Neuronal stem cell (in vitro differentiated cells): ENCODE measurements around the gene OR5I1.
A peak's percentile ranks its signal among the peaks of the same experiment; 100 is the strongest.

Source experiments
- DNase-seq: peaks from one replicate; pipeline ENCODE4 v3.0.0-alpha.2; 2013; ENCODE audit warnings: low spot score
- H2AFZ ChIP-seq: one replicate; pipeline ENCODE4 v1.6.1; 2013; ENCODE audit warnings: mild to moderate bottlenecking, low read length, inconsistent platforms
- H2AK5ac ChIP-seq: 2 replicates; pipeline ENCODE4 v1.6.1; 2013; ENCODE audit warnings: low read depth, mild to moderate bottlenecking, inconsistent platforms, low read length, moderate library complexity, mixed read lengths
- H2BK120ac ChIP-seq: 2 replicates; pipeline ENCODE4 v1.6.1; 2013; ENCODE audit warnings: low read depth, mild to moderate bottlenecking, inconsistent platforms, low read length, moderate library complexity, mixed read lengths
- H2BK12ac ChIP-seq: one replicate; pipeline ENCODE4 v1.6.1; 2013; ENCODE audit warnings: low read length, inconsistent platforms
- H2BK15ac ChIP-seq: 2 replicates; pipeline ENCODE4 v1.6.1; 2013; ENCODE audit warnings: mild to moderate bottlenecking, low read length, inconsistent platforms, mixed read lengths
- H2BK5ac ChIP-seq: one replicate; pipeline ENCODE4 v1.6.1; 2013; ENCODE audit warnings: inconsistent platforms, mild to moderate bottlenecking, low read length, moderate library complexity
- H3K14ac ChIP-seq: one replicate; pipeline ENCODE4 v1.6.1; 2013; ENCODE audit warnings: low read length, inconsistent platforms
- H3K18ac ChIP-seq: 2 replicates; pipeline ENCODE4 v1.6.1; 2013; ENCODE audit warnings: low read length, inconsistent platforms
- H3K23ac ChIP-seq: 2 replicates; pipeline ENCODE4 v1.6.1; 2013; ENCODE audit warnings: low read depth, mild to moderate bottlenecking, mixed read lengths, low read length, inconsistent platforms; ENCODE audit not compliant: poor library complexity
- H3K27ac ChIP-seq: replicated peaks from 3 replicates; pipeline ENCODE4 v1.5.1; 2013; ENCODE audit warnings: low read length, inconsistent platforms
- H3K27me3 ChIP-seq, 3 experiments: 2 replicates each; pipeline ENCODE4 v1.6.1; 2013; ENCODE audit warnings: low read length in 3 of 3, mild to moderate bottlenecking in 2 of 3, inconsistent platforms in 1 of 3, low read depth in 1 of 3, mixed read lengths in 1 of 3, moderate library complexity in 1 of 3; ENCODE audit not compliant: control insufficient read depth in 3 of 3, insufficient read depth in 3 of 3
- H3K36me3 ChIP-seq, 2 donors: replicated peaks in 1 of 2; 2 replicates each; pipeline ENCODE4 v1.6.1; 2013; ENCODE audit warnings: low read length in 2 of 2; ENCODE audit not compliant: control insufficient read depth in 2 of 2, insufficient read depth in 2 of 2
- H3K4ac ChIP-seq: 2 replicates; pipeline ENCODE4 v1.6.1; 2013; ENCODE audit warnings: inconsistent platforms, mild to moderate bottlenecking, low read length, moderate library complexity
- H3K4me1 ChIP-seq, 2 donors: 1 replicate in 1 of 2; 2 replicates in 1 of 2; pipeline ENCODE4 v1.6.1; 2013; ENCODE audit warnings: low read length in 2 of 2, low read depth in 1 of 2; ENCODE audit not compliant: control insufficient read depth in 2 of 2, insufficient read depth in 1 of 2
- H3K4me2 ChIP-seq: one replicate; pipeline ENCODE4 v1.6.1; 2013; ENCODE audit warnings: mild to moderate bottlenecking, low read length, inconsistent platforms; ENCODE audit not compliant: insufficient read depth, poor library complexity, severe bottlenecking
- H3K4me3 ChIP-seq, 2 donors: 2 replicates each; pipeline ENCODE4 v1.5.1; 2013; ENCODE audit warnings: low read length in 2 of 2, mild to moderate bottlenecking in 2 of 2, inconsistent platforms in 1 of 2, moderate library complexity in 1 of 2
- H3K79me1 ChIP-seq: one replicate; pipeline ENCODE4 v1.6.1; 2013; ENCODE audit warnings: low read depth, mild to moderate bottlenecking, inconsistent platforms, low read length, moderate library complexity
- H3K9ac ChIP-seq: one replicate; pipeline ENCODE4 v1.6.1; 2013; ENCODE audit warnings: mild to moderate bottlenecking, low read depth, low read length, inconsistent platforms; ENCODE audit not compliant: poor library complexity
- H3K9me3 ChIP-seq, 2 donors: replicated peaks in 1 of 2; 2 replicates each; pipeline versions ENCODE3 to v1.6.1; 2013; ENCODE audit warnings: low read length in 2 of 2, mild to moderate bottlenecking in 2 of 2, inconsistent platforms in 1 of 2, low read depth in 1 of 2, mixed read lengths in 1 of 2, moderate library complexity in 1 of 2; ENCODE audit not compliant: control insufficient read depth in 2 of 2, insufficient read depth in 1 of 2
- H4K8ac ChIP-seq: one replicate; pipeline ENCODE4 v1.6.1; 2013; ENCODE audit warnings: low read depth, mild to moderate bottlenecking, inconsistent platforms, low read length, moderate library complexity
- H4K91ac ChIP-seq: one replicate; pipeline ENCODE4 v1.6.1; 2013; ENCODE audit warnings: low read length, low read depth, mild to moderate bottlenecking, inconsistent platforms; ENCODE audit not compliant: poor library complexity
- WGBS, 2 donors: extraction: QIAGEN DNeasy Blood & Tissue Kit; methylation state at CpG; one replicate each; pipeline ENCODE4 v1.1.7; 2013; ENCODE audit warnings: missing lambda C conversion rate in 2 of 2, mixed read lengths in 1 of 2; ENCODE audit not compliant: insufficient read length in 2 of 2, insufficient replicate concordance in 1 of 2; ENCODE audit errors: extremely low coverage in 2 of 2; 5-methylcytosine and 5-hydroxymethylcytosine counted together

The OR5I1 gene

GRCh38 chr11:55966391-55966790 is 30.2 kb upstream of the OR5I1 start:
- no peak overlapping the region for H2AK5ac ChIP-seq
- no peak overlapping the region for H3K23ac ChIP-seq
- H4K8ac ChIP-seq, result no peak overlapping the region
- no CpG with 5 or more reads among the region's 2 CpGs for WGBS, 2 donors
- H3K9me3 ChIP-seq, result peaks cover 0 to 1% of the 10 kb centered on the region in 2 donors
- H3K4me3 ChIP-seq, result no peak overlapping the region
- H4K91ac ChIP-seq, result no peak overlapping the region
- H3K4me2 ChIP-seq, result no peak overlapping the region
- H3K9ac ChIP-seq, result no peak overlapping the region
- H3K27me3 ChIP-seq, result no peaks in the 10 kb centered on the region
- no peak overlapping the region for H2BK15ac ChIP-seq
- H3K79me1 ChIP-seq, result no peaks in the 10 kb centered on the region
- H3K4me1 ChIP-seq, result no peaks in the 10 kb centered on the region
- H2BK5ac ChIP-seq, result no peak overlapping the region
- H3K14ac ChIP-seq, result no peak overlapping the region
- H2AFZ ChIP-seq, result no peak overlapping the region
- H3K36me3 ChIP-seq, result no peaks in the 10 kb centered on the region
- H3K27ac ChIP-seq, result no peak overlapping the region
- H3K4ac ChIP-seq, result no peak overlapping the region
- no peak overlapping the region for H2BK12ac ChIP-seq
- no peak for DNase-seq
- no peak overlapping the region for H3K18ac ChIP-seq
- no peak overlapping the region for H2BK120ac ChIP-seq

GRCh38 chr11:55956521-55956920 is 20.3 kb upstream of the OR5I1 start:
- Histone ChIP-seq H2BK5ac (no peak overlapping the region), H4K8ac (no peak overlapping the region), H2BK12ac (no peak overlapping the region), H3K36me3 (no peaks in the 10 kb centered on the region), H3K14ac (no peak overlapping the region), H3K9me3 (no peaks in the 10 kb centered on the region), H2BK120ac (no peak overlapping the region), H3K79me1 (no peaks in the 10 kb centered on the region), H3K4me3 (no peak overlapping the region), H2AFZ (no peak overlapping the region), H3K18ac (no peak overlapping the region), H3K4me1 (no peaks in the 10 kb centered on the region), H3K27ac (no peak overlapping the region), H3K4me2 (no peak overlapping the region), H2BK15ac (no peak overlapping the region), H3K27me3 (no peaks in the 10 kb centered on the region), H3K9ac (no peak overlapping the region), H3K4ac (no peak overlapping the region), H4K91ac (no peak overlapping the region), H2AK5ac (no peak overlapping the region), H3K23ac (no peak overlapping the region)
- DNase-seq, result no peak
- WGBS, 2 donors, result no CpG with 5 or more reads among the region's 4 CpGs

- H3K36me3 ChIP-seq, result no peaks in the 10 kb centered on the region
- DNase-seq, result no peak
- no peak overlapping the region for H3K23ac ChIP-seq
These were observed 13.1 kb upstream of the OR5I1 start for GRCh38 chr11:55949330-55949729.

GRCh38 chr11:55942785-55943392 is 6.7 kb upstream of the OR5I1 start:
- Histone ChIP-seq H3K18ac (no peak overlapping the region), H2AFZ (no peak overlapping the region), H3K79me1 (no peaks in the 10 kb centered on the region), H4K8ac (no peak overlapping the region), H3K14ac (no peak overlapping the region), H3K36me3 (no peaks in the 10 kb centered on the region), H2BK15ac (no peak overlapping the region), H3K9me3 (no peaks in the 10 kb centered on the region), H2BK120ac (no peak overlapping the region), H3K9ac (no peak overlapping the region), H4K91ac (no peak overlapping the region), H2BK5ac (no peak overlapping the region), H3K4me2 (no peak overlapping the region), H2AK5ac (no peak overlapping the region), H3K4ac (no peak overlapping the region), H3K4me3 (no peak overlapping the region), H3K27me3 (no peaks in the 10 kb centered on the region), H3K23ac (no peak overlapping the region), H3K27ac (no peak overlapping the region), H3K4me1 (peaks cover 0 to 2% of the 10 kb centered on the region in 2 donors), H2BK12ac (no peak overlapping the region)
- no CpG with 5 or more reads among the region's 3 CpGs for WGBS, 2 donors
- DNase-seq, result peak; percentile 45

More at GRCh38 chr11:55949330-55949729, 13.1 kb upstream of the OR5I1 start:
- H4K91ac ChIP-seq, result no peak overlapping the region
- no peak overlapping the region for H4K8ac ChIP-seq
- no peak overlapping the region for H2BK120ac ChIP-seq
- H2BK15ac ChIP-seq, result no peak overlapping the region
- H3K27ac ChIP-seq, result no peak overlapping the region
- H3K14ac ChIP-seq, result no peak overlapping the region
- no peak overlapping the region for H3K4ac ChIP-seq
- H3K4me1 ChIP-seq, result peaks cover 0 to 2% of the 10 kb centered on the region in 2 donors
- no CpG with 5 or more reads among the region's 4 CpGs for WGBS, 2 donors
- H3K9ac ChIP-seq, result no peak overlapping the region
- H2BK12ac ChIP-seq, result no peak overlapping the region
- H3K4me2 ChIP-seq, result no peak overlapping the region
- no peak overlapping the region for H2BK5ac ChIP-seq
- H3K79me1 ChIP-seq, result no peaks in the 10 kb centered on the region
- no peaks in the 10 kb centered on the region for H3K9me3 ChIP-seq
- no peak overlapping the region for H3K4me3 ChIP-seq
- H2AK5ac ChIP-seq, result no peak overlapping the region
- H3K18ac ChIP-seq, result no peak overlapping the region
- no peak overlapping the region for H2AFZ ChIP-seq
- no peaks in the 10 kb centered on the region for H3K27me3 ChIP-seq
